Measurements from ENCODE around the gene SLC35B2. TPM values are rescaled to one million over a fixed set of nuclear protein-coding genes. Genes with fewer than 3 reads are reported as not detected.

SLC35B2 gene
- total RNA-seq, 2 donors from 2014 or later = 42.7 to 52.2 TPM

GRCh38 chr6:44291841-44292240 is 34.5 kb upstream of the SLC35B2 start:
- Histone ChIP-seq H3K27me3 (peaks cover 25% of the 10 kb centered on the region), H3K9ac (ENCODE audit: low read depth in 2 of 2, low read length in 2 of 2) (no peak overlapping the region)
- intact Hi-C loops (cut with DNase I) = no loop called here

DNA sequence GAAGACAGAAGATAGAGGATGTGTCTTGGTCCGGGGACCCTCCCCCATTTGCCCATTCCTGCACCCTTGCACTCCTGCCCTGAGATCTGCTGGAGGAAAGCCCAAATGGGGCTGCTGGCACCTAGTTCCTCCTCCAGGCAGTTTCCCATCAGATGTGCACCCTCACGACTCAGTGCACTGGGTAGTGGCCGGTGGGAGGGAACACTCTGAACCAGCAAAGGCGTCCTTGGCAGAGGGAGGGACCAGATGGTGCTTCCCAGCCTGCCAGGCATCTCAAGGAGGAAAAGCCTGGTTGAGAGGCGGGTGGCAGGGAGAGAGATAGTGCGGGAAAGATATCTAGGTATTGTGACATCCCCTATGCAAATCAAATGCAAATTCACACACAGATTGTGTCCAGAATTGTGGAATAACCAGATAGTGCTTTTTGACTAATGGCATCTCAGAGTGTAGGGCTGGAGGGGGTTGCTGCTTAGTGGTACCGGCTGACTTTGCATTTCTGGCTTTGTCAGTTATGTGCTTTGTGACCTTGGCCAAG is 32.5 kb upstream of the SLC35B2 start:
- H3K36me3 ChIP-seq = no peaks in the 10 kb centered on the region
- no peak for DNase-seq
- H3K27me3 ChIP-seq = peaks cover 7% of the 10 kb centered on the region
- H3K9me3 ChIP-seq = no peaks in the 10 kb centered on the region
- no peak overlapping the region for H3K4me3 ChIP-seq
- no peak overlapping the region for H3K9ac ChIP-seq (ENCODE audit: low read depth in 2 of 2, low read length in 2 of 2)
- intact Hi-C loops (cut with DNase I) = no loop called here
- no peak for TF ChIP-seq CTCF (IDR thresholded peaks at IDR 0.05)
- no peaks in the 10 kb centered on the region for H3K4me1 ChIP-seq
- no peak overlapping the region for H3K27ac ChIP-seq

More at GRCh38 chr6:44291841-44292240, 34.5 kb upstream of the SLC35B2 start:
- TF ChIP-seq CTCF (IDR thresholded peaks at IDR 0.05) = no peak
- DNase-seq = no peak
- H3K27ac ChIP-seq = no peak overlapping the region
- no peak overlapping the region for H3K4me3 ChIP-seq
- no peaks in the 10 kb centered on the region for H3K36me3 ChIP-seq
- no peaks in the 10 kb centered on the region for H3K4me1 ChIP-seq
- no peaks in the 10 kb centered on the region for H3K9me3 ChIP-seq

DNA sequence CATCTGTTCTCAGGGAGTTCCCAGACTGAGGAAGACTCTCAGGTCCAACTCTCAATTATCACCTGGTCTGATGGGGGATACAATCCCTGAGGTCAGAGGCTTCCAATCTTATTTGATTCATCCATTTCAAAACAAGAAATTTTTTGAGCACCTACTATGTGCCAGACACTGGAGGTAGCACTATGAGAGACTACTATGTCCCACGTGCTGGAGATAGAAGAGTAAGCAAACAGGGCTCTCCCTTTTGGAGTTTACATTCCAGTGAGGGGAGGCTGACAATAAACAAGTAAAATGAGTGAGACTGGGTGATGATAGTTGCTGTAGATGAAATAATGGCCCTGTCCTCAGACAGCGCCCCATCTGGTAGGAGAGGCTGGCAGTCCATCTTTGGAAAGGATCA is 29.4 kb upstream of the SLC35B2 start:
- Histone ChIP-seq H3K36me3 (no peaks in the 10 kb centered on the region), H3K9ac (ENCODE audit: low read depth in 2 of 2, low read length in 2 of 2) (no peak overlapping the region), H3K27ac (no peak overlapping the region), H3K27me3 (peaks cover 7% of the 10 kb centered on the region), H3K4me3 (no peak overlapping the region), H3K9me3 (no peaks in the 10 kb centered on the region), H3K4me1 (no peaks in the 10 kb centered on the region)
- intact Hi-C loops (cut with DNase I) = no loop called here
- no peak for TF ChIP-seq CTCF (IDR thresholded peaks at IDR 0.05)
- no peak for DNase-seq

DNA sequence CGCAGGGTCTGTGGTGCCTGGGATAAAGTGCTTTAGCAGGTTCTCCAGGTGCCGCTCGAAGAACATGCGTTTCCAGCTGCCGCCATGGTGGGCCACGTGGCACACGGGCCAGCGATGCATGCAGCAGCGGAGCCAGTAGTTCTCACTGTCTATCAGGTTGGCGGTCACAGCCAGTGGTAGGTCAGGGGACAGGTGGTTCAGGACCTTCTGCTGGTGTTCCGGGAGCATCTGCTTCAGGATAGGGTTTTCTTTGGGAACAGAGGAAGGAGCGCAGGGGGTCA is 28.9 kb upstream of the SLC35B2 start:
- intact Hi-C loops (cut with DNase I) = no loop called here
- peaks cover 7% of the 10 kb centered on the region for H3K27me3 ChIP-seq
- no peak for TF ChIP-seq CTCF (IDR thresholded peaks at IDR 0.05)
- H3K9ac ChIP-seq (ENCODE audit: low read depth in 2 of 2, low read length in 2 of 2) = no peak overlapping the region
- H3K36me3 ChIP-seq = no peaks in the 10 kb centered on the region
- no peak overlapping the region for H3K27ac ChIP-seq
- no peak for DNase-seq
- H3K9me3 ChIP-seq = no peaks in the 10 kb centered on the region
- no peaks in the 10 kb centered on the region for H3K4me1 ChIP-seq
- H3K4me3 ChIP-seq = no peak overlapping the region

DNA sequence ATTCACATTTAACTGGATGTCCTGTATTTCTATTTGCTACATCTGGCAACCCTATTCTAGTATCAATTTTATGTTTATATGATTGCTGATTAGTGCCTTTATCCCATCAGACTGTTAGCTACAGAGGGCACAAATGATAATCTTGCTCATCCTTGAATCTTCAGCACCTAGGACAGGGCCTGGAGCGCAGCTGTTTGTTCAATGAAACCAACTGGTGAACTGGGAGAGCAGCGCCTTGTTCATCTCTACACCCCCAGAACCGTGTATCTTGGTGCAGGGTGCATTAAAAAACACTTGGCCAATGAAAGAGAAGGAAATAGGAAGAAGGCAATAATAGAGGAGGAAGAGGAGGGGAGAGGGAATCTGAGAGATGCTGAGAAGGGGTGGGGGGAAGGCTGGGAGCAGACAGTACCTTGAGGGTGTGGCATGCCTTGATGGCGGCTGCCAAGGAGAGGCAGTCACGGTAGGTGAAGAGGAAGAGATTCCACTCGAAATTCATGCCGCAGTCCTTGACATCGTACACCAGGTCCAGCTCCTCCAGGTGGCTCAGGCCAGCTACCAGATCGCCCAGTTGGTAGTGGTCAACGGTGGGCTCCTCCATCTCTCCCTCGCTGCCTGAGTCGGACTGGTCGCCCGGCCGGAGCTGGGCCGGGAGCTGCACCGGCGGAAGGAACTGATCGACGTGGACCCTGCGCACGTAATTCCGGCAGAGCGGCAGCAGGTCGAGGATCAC is 28.4 kb upstream of the SLC35B2 start:
- Histone ChIP-seq H3K9ac (ENCODE audit: low read depth in 2 of 2, low read length in 2 of 2) (no peak overlapping the region), H3K27ac (no peak overlapping the region), H3K27me3 (peaks cover 7% of the 10 kb centered on the region), H3K4me3 (no peak overlapping the region), H3K36me3 (no peaks in the 10 kb centered on the region), H3K4me1 (no peaks in the 10 kb centered on the region), H3K9me3 (no peaks in the 10 kb centered on the region)
- TF ChIP-seq CTCF (IDR thresholded peaks at IDR 0.05) = no peak
- intact Hi-C loops (cut with DNase I) = no loop called here
- DNase-seq = no peak

Measured in colonic mucosa (tissue), 4 donors.